DMS53 treated with DMSO at 0.1 percent for 48 hours (cell line): ENCODE data around the gene HSPB6.
"Not testable (repeated sequence)": the region's sequence is repeated elsewhere in the genome, so short reads cannot be mapped to it uniquely, and the experiment has no call there.

Source experiments
- DNase-seq: peaks from one replicate; lab custom pipeline; 2025; ENCODE audit not compliant: unreplicated experiment; lab: John Stamatoyannopoulos, UW

The HSPB6 gene

GRCh38 chr19:35732540-35733179 lies 24.2 kb downstream of the HSPB6 start:
- no peak for DNase-seq

DNA sequence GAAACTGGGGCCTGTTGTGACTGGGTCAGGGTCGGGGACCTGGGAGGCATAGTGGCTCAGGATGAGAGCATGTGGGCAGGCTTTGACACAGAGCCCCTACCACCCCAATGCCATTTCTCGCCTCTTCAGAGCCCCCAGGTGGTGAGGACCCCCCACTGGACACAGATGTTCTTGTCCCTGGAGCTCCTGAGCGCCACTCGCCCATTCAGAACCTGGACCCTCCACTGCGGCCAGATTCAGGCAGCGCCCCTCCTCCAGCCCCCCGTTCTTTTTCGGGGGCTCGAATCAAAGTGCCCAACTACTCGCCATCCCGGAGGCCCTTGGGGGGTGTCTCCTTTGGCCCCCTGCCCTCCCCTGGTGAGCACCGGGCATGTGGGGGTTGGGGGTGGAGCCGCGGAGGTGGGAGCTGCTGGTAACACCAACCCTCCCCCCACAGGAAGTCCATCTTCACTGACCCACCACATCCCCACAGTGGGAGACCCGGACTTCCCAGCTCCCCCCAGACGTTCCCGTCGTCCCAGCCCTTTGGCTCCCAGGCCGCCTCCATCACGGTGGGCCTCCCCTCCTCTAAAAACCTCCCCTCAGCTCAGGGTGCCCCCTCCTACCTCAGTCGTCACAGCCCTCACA lies 24.9 kb downstream of the HSPB6 start:
- DNase-seq, result no peak

DNA sequence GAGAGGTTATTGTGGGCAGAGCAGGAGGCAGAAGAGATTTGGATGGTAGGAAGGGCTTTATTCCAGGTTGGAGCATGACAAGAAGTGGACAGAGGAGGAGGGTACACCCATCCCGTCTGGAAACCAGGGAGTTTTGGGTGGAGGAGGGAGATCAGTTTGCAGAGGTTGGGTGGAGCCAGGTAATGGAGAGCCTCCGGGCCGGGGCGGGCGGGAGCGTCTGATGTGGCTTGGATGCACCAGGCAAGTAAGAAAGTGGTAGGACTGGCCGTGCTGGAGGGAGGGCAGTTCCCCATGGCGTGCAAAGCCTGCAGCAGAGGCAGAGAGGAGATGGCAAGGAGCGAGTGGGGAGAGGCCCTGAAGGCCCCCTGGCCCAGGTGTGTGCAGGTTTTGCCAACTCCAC lies 25.5 kb downstream of the HSPB6 start:
- no peak for DNase-seq

DNA sequence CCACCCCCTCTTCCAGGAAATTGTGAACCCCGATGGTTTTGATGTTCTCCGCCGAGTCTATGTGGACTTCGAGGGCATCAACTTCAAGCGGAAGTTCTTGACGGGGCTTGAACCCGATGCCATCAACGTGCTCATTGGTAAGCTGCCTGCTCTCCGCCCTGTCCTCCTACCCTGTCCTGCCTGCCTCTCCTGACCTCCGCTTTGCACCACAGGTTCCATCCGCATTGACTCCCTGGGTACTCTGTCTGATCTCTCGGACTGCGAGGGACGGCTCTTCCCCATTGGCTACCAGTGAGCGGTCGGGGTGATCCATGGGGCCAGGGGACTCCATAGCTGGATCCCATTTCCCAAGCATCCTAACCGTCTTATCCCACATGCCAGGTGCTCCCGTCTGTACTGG lies 26.5 kb downstream of the HSPB6 start:
- DNase-seq, result no peak

DNA sequence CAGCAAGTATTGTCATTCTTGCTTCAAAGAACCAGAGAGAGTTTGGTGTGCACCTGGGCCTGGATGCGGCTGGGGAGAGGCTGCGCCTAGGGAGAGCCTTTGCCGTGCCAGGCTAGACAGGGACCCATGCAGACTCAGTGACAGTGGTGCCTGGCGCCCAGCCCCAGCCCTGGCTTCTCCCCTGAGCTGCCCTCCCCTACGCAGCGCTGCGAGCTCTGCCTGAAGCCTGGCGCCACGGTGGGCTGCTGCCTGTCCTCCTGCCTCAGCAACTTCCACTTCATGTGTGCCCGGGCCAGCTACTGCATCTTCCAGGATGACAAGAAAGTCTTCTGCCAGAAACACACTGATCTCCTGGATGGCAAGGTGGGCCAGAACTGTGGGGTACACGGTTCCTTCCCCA lies 27.1 kb downstream of the HSPB6 start:
- DNase-seq, result no peak

- DNase-seq, result no peak
Observed at GRCh38 chr19:35729021-35729420, 27.8 kb downstream of the HSPB6 start.

DNA sequence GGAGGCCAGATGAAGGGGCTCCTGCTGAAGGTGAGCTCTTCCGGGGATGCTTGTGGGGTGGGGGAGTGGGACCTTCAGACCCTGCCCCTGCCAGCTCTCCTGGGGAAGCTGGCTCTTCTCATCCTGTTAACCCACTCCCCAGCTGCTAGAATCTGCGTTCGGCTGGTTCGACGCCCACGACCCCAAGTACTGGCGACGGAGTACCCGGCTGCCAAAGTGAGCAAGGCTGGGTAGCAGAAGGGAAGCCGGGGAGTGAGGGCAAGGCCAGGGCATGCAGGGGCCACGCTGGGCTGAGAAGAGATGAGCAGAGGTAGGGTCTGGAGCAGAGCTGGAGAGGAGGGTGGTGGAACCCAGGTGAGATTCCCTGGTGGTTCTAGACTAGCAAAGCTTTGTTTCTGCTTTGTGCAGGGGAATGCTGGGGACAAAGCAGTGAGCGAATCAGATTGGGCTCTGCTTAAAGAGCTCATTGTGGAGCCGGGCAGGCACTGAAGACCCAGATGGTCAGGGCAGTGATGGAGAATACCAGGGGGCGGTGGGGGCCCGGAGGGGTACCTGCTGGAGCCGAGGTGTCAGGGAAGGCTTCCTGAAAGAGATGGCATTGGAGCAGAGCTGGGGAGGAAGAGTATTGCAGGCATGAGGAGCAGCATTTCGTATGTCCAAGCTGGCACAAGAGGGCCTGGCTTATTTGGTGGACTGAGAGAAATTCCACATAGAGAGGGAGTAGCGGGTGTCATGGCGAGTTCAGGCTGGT lies 28.7 kb downstream of the HSPB6 start:
- DNase-seq, result no peak

- DNase-seq, result no peak
Observed at GRCh38 chr19:35727053-35727955, 29.5 kb downstream of the HSPB6 start.

- no peak for DNase-seq
Observed at GRCh38 chr19:35725216-35725861, 31.5 kb downstream of the HSPB6 start.

GRCh38 chr19:35724560-35724959 lies 32.3 kb downstream of the HSPB6 start:
- no peak for DNase-seq

DNA sequence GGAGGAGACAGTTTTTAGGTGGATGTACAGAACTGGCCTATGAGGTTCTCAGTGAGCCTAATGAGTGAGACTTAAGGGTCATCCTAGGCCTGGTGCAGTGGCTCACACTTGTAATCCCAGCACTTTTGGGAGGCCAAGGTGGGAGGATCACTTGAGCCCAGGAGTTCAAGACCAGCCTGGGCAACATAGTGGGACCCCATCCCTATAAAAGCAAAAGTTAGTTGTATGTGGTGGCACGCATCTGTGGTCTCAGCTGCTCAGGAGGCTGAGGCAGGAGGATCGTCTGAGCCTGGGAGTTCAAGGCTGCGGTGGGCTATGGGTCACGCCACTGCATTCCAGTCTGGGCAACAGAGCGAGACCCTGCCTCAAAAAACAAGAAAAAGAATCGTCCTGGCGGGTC lies 32.7 kb downstream of the HSPB6 start:
- not testable (repeated sequence) for DNase-seq

- DNase-seq, result no peak
Observed at GRCh38 chr19:35723671-35724070, 33.2 kb downstream of the HSPB6 start.

DNA sequence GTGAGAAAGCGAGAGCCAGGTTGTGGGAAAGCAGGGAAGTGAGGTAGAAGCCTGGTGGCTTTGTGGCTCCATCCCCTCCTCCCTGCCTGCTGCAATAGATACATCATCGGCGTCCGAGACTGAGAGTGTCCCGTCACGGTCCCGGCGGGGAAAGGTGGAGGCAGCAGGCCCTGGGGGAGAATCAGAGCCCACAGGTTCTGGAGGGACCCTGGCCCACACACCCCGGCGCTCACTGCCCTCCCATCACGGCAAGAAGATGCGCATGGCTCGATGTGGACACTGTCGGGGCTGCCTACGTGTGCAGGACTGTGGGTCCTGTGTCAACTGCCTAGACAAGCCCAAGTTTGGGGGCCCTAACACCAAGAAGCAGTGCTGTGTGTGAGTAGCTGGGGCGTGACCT lies 33.9 kb downstream of the HSPB6 start:
- DNase-seq, result no peak

DNA sequence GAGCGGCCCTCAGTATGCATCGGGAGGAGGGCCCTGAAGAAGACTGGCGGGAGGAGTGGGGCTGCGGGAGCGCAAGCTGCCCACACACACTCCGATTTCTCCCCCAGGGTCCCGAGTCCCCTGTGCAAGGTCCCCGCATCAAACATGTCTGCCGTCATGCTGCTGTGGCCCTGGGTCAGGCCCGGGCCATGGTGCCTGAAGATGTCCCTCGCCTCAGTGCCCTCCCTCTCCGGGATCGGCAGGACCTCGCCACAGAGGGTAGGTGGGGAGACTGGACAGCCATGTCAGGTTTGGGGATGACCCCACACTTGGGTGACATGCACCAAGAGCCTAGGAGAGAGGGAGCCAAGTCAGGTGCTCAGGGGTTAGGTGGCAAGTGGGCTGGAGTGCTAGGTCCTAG lies 34.4 kb downstream of the HSPB6 start:
- no peak for DNase-seq

DNA sequence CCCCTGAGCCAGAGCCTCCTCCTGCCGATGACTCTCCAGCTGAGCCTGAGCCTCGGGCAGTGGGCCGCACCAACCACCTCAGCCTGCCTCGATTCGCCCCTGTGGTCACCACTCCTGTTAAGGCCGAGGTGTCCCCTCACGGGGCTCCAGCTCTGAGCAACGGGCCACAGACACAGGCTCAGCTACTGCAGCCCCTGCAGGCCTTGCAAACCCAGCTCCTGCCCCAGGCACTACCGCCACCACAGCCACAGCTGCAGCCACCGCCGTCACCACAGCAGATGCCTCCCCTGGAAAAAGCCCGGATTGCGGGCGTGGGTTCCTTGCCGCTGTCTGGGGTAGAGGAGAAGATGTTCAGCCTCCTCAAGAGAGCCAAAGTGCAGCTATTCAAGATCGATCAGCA lies 35.5 kb downstream of the HSPB6 start:
- no peak for DNase-seq

DNA sequence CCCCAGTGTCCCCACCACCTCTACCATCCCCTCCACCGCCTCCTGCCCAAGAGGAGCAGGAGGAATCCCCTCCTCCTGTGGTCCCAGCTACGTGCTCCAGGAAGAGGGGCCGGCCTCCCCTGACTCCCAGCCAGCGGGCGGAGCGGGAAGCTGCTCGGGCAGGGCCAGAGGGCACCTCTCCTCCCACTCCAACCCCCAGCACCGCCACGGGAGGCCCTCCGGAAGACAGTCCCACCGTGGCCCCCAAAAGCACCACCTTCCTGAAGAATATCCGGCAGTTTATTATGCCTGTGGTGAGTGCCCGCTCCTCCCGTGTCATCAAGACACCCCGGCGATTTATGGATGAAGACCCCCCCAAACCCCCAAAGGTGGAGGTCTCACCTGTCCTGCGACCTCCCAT lies 36.2 kb downstream of the HSPB6 start:
- DNase-seq, result no peak

- DNase-seq, result no peak
Observed at GRCh38 chr19:35720163-35720524, 36.7 kb downstream of the HSPB6 start.

- no peak for DNase-seq
Observed at GRCh38 chr19:35719402-35720162, 37.2 kb downstream of the HSPB6 start.

DNA sequence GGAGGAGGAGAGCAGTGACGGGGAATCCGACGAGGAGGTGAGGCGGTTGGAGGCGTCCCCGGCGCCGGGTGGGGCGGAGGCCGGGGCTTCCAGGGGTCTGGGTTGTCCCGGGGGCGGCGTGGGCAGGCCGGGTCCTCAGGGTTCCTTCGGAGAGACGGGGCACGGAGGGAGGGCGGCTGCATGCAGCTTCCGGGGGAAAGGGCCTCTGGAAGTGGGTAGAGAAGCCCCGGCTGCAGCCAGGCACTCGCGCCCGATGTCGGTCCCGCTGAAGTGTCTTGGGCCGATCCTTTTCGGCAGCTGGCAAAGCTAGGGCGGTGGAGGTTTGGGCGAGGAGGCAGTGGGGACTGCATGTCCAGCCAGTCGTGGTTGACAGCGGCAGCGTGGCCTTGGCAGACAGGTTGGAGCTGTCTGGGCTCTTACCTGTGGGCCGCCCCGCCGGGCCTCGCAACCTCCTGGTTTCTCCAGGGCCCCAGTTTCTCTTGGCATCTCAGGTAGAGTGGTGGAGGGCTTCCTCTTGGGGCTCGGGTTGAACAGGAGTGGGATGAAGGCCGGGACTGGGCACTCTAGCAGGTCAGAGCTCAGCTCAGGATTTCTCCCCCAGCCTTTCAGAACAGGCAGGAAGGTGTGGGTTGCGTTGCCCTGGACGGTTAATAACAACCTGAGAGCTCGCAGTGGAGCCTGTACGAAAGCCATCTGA lies 38.3 kb downstream of the HSPB6 start:
- no peak for DNase-seq
